Ecto neural progenitor cell (in vitro differentiated cells): Measurements from ENCODE around the gene WIPI1.

ENCODE experiments used
- DNase-seq: peaks from one replicate; pipeline ENCODE4 v3.0.0-alpha.2; 2018; ENCODE audit warnings: low spot score

The WIPI1 gene

DNA sequence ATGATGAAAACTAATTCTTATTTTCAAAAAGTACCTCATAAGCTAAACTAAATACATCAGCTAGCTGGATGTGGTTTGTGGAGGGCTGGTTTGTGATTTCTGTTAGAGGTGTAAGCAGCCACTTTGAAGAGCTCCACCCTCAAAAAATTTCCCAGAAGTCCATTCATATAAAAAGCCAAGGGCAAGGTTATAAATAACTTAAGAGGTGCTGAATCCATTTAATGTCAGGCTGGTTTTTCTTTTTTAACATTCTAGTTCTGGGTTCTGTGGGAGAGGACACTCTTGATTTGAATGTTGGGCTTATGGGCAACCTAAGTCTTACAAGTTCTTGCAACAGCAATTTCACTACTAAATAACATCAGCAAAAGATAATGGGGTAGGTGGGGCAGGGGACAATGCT is 3.4 kb upstream of the WIPI1 start:
- no peak for DNase-seq

DNA sequence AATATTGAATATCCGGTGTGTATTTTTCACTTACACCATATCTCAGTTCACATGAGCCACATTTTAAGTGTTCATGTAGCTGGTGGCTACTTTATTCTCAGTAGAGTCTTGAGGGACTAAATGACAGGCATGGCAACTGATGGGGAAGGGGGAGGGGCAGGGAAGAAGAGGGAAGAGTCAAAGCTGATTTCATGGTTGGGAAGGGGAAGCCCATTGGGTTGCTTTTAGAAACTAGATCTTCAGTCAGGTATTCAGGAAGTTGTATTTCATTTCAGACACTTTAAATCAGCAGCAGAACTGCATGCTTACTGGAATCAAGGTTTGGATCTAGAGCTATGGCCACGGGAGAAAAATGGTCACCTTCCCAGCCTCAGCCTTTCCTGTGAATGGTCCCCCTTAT is 2.9 kb upstream of the WIPI1 start:
- DNase-seq = no peak

DNA sequence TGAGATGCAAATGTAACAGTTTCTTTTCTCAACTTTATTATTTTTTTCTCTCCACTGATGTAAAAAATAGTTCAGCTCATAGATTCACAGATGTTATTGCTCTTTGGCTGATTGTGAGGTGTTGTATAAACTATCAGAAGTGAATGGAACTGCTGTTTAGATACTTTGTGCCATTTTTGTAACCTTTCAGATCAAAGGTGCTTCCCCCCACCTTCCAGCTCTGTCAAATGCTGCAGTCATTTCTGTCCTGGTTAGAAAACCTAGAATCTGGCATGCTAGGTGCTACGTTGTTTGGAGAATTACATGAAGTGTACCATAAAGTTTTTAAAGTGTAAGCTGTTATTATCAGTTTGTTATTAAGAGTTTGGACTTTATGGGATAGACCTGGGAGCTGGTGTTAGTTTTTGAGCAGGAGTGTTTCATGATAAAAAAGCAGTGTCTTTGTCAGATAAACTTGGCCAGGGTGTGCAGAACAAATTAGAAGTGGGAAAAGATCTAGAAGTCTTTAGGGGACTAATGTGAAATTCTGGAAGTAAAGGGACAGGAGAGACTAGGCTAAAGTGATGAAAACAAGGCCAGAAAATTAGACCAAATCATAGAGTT is 1.8 kb upstream of the WIPI1 start:
- DNase-seq = no peak

DNA sequence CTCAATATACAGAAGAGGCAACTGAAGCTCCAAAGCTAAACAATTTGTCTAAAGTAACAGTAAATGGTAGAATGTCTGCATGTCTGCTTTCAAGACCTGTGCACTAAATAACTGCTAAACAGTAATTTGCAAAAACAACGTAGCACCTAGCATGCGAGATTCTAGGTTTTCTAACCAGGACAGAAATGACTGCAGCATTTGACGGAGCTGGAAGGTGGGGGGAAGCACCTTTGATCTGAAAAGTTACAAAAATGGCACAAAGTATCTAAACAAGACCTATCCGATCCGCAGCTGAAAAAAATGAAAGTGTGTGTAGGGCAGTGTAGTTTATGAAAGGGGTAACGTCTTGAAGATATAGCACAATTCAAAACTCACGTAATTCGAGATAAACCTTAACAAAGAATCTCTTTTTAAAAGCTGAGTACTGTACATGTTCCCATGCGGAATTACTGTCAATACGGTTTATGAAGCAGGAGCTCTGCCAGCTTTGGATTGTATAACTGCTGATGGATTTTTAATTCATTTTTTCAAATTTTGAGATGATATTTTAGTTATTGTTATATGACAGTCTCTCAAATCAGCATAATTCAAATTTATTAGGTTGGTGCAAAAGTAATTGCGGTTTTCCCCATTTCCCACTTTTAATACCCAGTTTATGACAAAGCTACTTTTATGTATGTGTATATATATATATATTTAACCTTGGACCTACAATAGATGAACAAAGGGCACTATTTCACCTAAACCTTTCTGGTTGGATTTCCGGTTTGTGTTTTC is 1.2 kb upstream of the WIPI1 start:
- DNase-seq = no peak

DNA sequence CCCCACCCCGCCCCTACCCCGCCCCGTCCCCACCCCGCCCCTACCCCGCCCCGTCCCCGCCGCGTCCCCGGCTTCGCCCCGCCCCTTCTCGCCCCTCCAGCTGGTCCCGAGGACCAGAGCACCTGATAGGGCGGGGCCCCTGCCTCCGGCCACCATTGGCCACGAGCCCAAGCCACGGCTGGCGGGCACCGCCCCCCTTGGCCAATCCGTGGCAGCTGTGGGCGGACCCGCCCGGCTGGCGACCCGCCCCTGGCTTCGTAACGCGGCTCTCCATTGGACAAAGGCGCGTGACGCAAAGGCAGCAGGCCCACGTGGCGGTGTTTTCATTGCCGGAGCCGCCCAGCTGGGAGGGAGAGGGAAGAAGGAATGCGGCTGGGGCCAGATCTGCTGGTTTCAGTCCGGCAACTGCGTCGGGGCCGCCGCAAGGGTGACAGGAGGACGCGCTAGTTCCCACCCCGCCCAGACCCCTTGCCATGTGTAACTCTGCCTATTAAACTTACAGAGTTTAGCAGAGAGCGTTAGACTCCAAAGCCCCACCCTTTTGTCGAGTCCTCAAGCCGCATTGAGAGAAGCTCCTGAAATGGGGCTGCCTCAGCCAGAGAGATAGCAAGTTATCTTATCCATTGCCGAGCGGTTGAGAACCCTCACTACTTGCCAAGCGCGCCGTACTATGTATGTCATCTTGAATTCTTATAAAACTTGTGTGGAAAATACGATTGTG is 403 bp upstream of the WIPI1 start:
- peak; percentile 100 for DNase-seq

DNA sequence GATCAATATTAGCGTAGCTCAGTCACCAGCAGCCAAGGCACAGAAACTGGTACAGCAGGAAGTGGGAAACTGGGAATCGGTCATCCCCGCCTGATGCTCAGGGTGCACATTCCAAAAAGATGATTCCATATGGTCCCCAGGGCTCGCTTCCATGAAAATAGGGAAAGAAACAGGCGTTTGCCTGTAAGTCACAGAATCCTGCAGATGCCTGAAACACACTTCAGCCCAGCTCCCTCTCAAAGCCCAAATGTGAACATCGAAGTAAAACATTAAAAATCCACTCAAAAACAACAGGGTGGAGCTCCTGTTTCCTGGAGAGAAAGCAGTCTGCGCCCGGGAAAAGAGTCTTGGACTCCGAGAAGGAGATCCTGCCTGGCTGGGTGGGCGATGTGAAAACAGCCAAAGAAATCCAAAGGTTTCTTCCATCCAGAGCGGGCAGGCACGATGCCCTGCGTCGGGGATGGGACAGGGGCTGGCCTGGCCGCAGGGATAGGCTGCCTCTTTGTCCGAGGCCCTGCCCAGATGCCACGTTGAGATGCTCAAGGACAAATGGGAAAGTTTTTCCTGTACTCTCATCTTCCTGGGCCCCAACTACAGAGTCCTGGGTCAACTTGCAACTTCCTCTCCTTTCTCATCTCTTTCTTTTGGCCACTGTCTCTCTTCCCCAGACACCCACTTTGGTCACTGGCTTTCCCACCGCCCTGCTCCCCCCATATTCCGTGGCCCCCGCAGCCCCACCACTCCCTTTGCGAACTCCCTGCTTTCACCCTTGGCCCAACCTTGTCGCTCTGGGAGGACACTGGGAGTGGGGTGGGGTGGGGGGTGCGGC is 743 bp downstream of the WIPI1 start:
- DNase-seq = peak; percentile 86

DNA sequence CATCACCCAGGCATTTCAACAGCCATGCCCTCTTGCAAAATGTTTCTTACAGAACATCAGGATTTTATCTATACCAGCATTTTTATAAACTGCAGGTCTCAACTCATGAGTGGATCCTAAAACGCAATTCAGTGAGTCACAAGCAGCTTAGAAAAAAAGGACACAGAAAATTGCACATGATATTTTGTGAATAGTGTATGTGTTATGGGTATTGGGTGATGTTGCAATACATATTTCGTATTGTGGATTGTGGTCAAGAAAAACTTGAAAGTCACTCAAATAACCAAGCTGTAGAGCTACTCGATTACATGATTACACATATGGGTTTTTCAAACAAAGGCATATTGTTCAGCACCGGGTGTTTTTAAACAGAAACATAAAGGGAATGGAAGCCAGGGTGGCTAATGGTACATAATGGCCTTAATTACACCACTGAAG is 1.4 kb downstream of the WIPI1 start:
- DNase-seq = no peak

DNA sequence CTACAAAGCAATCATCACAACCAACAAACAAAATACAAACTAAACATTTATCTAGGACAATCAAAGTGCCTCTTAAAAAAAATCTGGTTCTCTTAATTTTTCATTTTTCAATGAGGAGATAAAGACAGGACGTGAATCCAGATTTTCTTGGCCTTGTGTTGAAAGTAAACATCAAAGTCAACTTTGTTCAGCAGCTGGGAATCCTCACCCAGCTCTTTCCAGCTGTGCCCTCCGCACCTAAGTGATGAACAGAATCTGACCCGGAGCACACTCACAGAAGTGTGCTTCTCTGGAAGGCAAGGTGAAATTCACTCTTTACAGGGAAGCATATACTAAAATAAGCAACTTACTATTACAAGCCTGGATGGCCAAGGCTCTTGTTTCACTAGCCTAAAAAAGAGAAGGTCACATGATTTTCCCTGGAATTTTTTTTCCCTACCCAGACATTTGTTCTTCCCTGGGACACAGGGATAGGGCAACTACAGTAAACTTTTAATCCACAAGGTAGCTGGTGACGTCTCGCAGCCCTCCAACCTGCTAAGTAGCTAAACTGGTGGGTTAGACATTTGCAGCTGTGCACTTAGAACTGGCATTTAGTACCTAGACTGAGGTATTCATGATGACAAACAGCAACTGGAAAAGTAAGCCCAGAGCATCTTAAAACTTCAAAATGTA is 3.2 kb downstream of the WIPI1 start:
- DNase-seq = no peak

DNA sequence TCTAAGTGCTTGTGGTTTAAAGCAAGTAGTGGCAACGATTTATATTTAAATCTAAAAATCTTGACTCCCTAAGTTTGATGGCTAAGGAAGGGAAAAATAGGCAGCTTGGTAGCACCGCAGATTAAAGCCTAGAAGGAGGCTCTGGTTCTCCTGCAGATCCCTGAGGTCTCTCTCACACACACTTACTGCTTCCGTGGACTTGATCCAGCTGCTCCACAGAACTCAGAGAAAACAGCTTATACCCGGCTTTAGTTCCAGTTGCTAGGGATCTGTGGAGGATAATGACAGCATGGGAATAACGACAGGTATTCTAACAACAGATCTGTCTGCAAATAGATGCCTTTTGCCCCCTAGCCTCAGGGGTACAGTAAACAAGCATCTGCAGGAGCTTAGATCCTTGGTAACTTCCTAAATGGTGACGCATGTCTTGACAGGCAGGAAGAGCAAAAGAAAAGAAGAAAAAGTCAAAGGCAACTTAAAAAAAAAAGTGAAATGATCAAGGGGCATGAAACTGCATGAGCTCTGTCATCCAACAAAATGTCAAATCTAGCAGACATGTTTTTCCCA is 4.5 kb downstream of the WIPI1 start:
- no peak for DNase-seq

DNA sequence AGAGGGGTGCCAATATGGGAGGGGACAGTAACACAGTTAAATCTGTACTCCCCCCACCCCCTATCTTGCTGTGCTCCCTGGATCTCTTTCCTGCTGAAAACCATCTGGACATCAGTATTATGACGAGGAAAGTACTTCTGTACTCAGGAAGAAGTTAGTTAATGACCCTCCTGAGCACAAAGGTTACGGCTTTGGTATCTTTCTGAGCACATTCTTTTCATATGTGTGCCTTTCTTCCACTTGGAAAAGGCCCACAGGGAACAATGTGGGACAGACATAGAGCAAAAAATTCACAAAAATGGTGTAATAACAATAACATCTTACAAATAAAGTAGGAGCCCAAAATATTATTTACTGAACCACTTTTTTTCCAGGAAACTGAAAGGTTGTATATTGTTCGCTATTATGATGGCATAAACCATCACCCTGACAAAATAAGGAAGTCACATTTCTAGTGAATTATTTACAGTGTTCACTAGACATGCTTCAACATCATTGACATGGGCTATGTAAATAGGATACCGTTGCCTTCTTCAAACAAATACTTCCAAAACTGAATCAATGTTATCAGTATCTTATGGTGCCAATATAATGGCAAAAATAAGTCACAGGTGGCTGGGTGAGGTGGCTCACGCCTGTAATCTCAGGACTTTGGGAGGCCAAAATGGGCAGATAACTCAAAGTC is 5.5 kb downstream of the WIPI1 start:
- DNase-seq = no peak

DNA sequence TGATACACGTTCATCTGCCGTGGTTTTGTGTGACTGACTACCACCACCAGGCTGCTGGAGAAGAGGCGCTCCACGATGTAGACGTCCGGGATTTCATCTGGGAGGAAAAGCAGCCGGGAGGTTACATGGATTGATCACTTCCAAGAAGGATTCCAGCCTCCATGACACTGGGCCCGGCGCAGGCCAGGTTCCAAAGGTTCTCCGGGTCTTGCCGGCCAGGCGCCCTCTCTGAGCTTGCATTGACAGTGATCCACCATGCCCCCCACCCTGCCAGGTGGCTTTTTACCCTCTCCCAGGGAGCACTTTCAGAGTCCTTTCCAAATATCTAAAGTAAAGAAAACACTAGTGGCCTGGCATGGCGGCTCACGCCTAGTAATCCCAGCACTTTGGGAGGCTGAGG is 6.5 kb downstream of the WIPI1 start:
- DNase-seq = no peak

DNA sequence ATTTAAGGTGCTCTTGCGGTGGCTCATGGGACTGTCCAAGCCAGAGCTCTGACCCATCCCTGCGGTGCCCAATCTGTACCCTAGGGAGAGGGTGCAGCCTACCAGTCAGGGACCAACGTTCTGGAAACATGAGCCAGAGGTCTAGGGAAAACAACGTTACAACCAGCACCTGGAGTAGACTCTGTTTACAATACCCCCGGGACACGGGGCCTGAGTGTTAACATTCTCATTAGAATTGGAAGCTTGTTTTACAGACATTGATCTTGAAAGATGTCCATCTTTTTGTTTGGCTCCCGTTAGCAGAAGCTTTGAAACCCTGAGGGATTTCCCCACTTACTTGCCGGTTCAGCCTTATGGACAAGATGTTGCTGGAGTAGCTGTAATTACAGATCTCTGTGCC is 6.9 kb downstream of the WIPI1 start:
- no peak for DNase-seq

DNA sequence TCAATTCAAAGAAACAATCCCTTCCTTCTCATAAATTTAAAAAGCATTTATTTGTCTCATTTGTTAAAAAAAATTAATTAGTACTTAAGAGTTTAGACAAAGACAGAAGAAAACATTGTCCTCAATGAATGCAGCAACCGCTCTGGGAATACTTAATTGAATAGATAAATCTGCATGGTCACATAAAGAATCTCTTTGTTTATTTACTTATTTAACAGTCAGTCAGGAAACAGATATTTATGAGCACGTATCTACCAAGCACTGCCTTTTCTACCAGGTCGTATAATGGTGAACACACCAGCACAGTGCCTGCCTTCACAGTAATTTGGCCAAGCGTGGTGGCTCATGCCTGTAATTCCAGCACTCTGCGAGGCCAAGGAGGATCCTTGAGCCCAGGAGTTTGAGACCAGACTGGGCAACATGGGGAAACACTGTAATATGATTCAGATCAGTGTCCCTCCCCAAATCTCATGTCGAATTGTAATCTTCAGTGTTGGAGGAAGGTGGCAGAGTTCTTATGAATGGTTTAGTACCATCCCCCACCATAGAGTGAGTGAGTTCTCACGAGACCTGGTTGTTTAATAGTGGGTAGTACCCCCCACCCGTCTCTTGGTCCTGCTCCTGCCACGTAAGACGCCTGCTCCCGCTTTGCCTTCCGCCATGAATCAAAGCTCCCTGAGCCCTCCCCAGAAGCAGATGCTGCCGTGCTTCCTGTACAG is 8.1 kb downstream of the WIPI1 start:
- no peak for DNase-seq

DNA sequence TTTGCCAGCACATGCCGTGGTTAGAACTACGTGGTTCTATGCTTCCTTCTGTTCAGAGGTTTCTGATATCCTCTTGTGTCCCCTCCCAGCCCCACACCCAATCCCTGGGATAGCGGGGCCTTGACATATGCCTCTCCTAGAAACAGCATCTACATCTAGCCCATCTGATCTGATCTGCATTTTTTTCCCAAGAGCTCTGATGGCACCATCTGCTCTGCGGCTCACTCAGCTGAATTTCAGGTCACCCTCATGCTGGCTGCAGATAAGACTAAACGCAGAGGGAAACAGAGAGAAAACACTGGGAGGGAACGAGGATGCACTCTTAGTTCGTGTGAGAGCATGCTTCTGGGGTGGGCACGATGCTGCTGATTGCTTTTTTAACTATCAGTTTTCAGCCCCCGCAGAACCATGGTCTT is 10.7 kb downstream of the WIPI1 start:
- no peak for DNase-seq

DNA sequence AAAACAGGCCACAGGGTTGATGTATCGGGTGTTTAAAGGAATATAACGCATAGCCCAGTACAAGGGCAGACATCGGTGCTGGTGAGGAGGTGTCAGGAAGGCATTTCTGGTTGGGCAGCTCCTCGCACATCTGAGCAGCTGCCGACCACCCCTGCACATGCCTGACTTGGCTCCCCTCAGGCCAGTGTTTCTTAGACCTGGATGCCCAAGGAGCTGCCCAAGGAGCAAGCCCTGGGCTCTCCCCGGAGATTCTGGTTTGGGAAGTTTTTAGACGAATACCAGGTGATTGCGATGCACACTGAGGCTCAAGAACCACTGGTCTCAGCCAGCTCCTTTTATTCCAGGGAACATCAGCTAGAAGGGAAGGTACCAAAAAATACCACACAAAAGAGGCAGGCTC is 11.6 kb downstream of the WIPI1 start:
- DNase-seq = no peak

DNA sequence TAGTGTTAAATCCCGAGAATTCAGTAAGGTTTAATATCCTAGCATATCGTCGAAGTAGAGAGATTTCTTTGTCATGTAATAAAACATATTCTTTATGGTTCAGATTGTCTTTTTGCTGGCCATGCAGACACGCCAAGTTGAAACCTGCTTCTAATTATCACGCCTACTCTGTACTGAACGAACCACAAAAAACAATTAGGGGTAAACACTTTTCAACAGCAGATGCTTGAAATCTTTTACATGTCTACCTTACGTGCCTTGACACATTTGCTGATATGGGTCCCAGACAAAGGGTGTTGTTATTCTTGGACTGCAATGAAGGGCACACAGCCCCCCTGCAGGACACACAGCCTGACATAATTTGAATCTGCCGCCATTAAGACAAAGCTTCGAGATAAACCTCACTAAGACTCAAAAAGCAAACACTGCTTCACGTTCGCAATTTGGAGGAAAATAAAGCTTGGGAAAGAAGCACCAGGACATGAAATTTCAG is 13.3 kb downstream of the WIPI1 start:
- no peak for DNase-seq

DNA sequence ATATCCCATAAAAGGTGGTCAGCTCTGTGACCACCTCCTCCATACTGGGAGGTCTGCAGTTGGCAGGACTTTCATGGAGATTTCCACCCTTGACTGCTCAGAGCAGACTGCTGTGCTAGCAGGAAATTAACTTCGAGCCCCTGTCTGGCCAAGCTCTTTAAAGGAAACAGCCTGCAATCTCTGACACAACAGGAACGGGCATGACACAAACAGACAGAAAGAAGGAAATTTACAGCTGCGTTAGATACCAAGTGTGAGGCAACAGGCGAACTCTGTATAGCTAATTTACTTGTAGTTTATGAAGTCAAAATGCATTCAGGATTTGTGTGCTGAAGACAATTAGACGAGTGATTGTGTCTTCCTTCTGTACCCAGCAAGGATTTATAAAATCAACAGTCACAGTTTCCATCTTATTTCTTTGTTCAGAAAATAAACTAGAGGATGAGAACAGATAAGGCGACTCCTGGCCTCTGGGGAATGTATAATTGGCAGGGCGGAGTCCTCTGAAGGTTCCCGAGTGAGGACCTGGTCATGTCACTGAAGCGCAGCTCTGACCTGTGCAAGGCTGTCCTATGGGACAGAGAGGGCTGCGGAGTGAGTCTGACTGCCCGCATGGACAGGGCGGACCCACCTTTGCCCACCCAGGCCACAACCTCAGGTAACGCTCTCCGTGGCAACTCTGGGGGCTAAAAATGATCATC is 16.1 kb downstream of the WIPI1 start:
- no peak for DNase-seq

DNA sequence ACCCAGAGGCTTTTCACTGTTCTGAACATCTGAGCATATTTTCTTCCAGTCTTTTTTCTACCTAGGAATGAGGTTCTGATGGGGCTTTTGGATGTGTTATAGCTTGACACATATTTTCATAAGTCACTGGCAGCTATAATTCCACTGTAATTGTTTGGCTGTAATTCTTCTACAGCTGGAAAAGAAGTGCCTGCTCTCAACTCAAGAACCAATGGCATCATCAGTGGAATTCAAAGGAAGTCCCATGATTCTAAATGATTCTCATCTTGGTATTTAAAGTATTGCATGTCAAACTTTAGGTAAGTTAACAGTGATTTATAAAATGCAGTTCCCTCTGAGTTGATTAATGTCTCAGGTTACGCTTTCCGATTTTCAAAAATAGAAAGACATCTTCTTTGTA is 16.8 kb downstream of the WIPI1 start:
- DNase-seq = no peak

DNA sequence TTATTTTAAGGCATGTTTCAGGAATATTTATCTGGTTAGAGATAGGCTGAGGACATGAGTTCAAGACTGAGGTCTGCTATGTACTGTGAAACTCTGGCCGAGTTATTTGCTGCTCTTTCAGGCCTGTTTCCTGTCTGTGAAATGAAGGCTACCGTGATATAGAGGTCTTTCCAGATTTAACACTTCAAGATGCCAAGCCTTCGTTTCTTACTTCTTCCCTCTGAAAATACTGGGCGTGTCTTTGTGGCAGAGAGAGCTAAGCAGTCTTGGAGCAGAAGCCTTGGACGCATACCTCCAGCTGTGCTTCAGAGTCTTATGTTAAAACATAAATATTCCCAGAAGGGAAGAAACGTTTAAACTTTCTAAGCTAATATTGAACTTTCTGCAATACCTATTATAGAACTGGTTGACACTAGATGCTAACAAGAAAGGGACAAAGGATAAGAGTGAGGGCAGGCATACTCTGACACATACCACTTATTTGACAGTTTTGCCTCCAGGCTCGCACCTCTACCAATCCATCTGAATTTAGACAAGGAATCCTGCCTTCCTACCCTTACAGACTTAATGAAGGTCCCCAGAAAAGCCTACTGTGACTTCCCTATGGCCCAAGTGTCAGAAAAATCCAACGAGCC is 17.5 kb downstream of the WIPI1 start:
- DNase-seq = no peak
